Measurements from ENCODE around the gene REG3A. TPM values are rescaled to one million over a fixed set of nuclear protein-coding genes. Genes with fewer than 3 reads are reported as not detected.

The REG3A gene
- total RNA-seq, 1 experiment from 2014 or later, result not detected

DNA sequence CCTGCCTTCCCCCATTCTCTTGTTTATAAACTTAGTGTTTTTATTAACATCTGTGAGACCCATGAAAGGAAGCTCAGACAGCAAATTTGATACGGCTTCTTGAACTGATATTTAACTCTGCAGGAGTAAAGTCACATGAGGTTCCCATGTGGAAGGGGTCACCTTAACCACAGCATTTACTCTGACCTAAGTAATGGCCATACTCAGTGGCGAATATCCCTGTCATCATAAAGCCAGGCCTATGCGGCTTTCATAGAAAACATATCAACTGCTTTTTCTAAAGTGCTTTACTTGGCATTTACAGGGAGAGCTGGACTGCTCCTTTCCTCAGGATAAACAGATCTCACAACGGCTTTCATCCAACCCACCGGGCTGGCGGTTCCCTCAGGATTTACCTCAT is 30.3 kb downstream of the REG3A start:
- H2BK5ac ChIP-seq (ENCODE audit: insufficient read length, low read length), result no peak overlapping the region
- no peaks in the 10 kb centered on the region for H3K36me3 Mint-ChIP-seq (ENCODE audit: insufficient read depth in 1 of 3, low read depth in 3 of 3)
- no peak overlapping the region for H2BK120ac ChIP-seq (ENCODE audit: low read depth, low read length, poor library complexity, severe bottlenecking)
- no peak for DNase-seq
- no peak overlapping the region for H4K5ac ChIP-seq (ENCODE audit: insufficient read length, low read depth, low read length)
- no peak overlapping the region for H3K56ac ChIP-seq (ENCODE audit: insufficient read length, low read depth, low read length)
- H3K14ac ChIP-seq (ENCODE audit: insufficient read depth, low read length), result no peak overlapping the region
- no peak overlapping the region for H2AFZ ChIP-seq (ENCODE audit: low read length)
- H2BK20ac ChIP-seq (ENCODE audit: low read depth, low read length, poor library complexity, severe bottlenecking), result no peak overlapping the region
- no peaks in the 10 kb centered on the region for H3K27me3 Mint-ChIP-seq (ENCODE audit: low read depth)
- no peak overlapping the region for H3K23ac ChIP-seq (ENCODE audit: insufficient read length, low read depth, low read length)
- H2BK12ac ChIP-seq (ENCODE audit: insufficient read length, low read depth, low read length), result no peak overlapping the region
- no peak overlapping the region for H3T11ph ChIP-seq (ENCODE audit: low read length)
- H3K4me2 ChIP-seq (ENCODE audit: insufficient read depth, insufficient read length, low read length), result no peak overlapping the region
- no peak overlapping the region for H3K27ac ChIP-seq (ENCODE audit: insufficient read length, low read depth, low read length)
- H3K79me2 ChIP-seq (ENCODE audit: insufficient read depth, low read length), result no peaks in the 10 kb centered on the region
- no peak overlapping the region for H3K4ac ChIP-seq (ENCODE audit: low read depth, low read length)
- no CpG with 5 or more reads among the region's 6 CpGs for WGBS (ENCODE audit: extremely low coverage, insufficient read length, low lambda C conversion rate)
- no peak overlapping the region for H4K91ac ChIP-seq (ENCODE audit: insufficient read length, low read depth, low read length)
- no peaks in the 10 kb centered on the region for H3K4me1 ChIP-seq (ENCODE audit: insufficient read depth, low read length)
- TF ChIP-seq, protein P1, sequence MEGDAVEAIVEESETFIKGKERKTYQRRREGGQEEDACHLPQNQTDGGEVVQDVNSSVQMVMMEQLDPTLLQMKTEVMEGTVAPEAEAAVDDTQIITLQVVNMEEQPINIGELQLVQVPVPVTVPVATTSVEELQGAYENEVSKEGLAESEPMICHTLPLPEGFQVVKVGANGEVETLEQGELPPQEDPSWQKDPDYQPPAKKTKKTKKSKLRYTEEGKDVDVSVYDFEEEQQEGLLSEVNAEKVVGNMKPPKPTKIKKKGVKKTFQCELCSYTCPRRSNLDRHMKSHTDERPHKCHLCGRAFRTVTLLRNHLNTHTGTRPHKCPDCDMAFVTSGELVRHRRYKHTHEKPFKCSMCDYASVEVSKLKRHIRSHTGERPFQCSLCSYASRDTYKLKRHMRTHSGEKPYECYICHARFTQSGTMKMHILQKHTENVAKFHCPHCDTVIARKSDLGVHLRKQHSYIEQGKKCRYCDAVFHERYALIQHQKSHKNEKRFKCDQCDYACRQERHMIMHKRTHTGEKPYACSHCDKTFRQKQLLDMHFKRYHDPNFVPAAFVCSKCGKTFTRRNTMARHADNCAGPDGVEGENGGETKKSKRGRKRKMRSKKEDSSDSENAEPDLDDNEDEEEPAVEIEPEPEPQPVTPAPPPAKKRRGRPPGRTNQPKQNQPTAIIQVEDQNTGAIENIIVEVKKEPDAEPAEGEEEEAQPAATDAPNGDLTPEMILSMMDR (conservative IDR thresholded peaks at IDR 0.05), result no peak
- no peaks in the 10 kb centered on the region for H3K9me3 Mint-ChIP-seq
- no peaks in the 10 kb centered on the region for H4K20me1 ChIP-seq (ENCODE audit: control insufficient read depth, insufficient read depth, insufficient read length)
- H4K8ac ChIP-seq (replicated peaks; ENCODE audit: insufficient read length, low read depth, low read length), result no peak overlapping the region
- no peaks in the 10 kb centered on the region for H3K9me3 ChIP-seq (ENCODE audit: control insufficient read depth, low read depth, low read length)
- H3K9ac ChIP-seq (ENCODE audit: extremely low read depth, insufficient read length, low read length), result no peak overlapping the region
- no peaks in the 10 kb centered on the region for H3K23me2 ChIP-seq (ENCODE audit: insufficient read length, low read depth, low read length, poor library complexity, severe bottlenecking)
- H3K18ac ChIP-seq (ENCODE audit: insufficient read length, low read depth, low read length), result no peak overlapping the region
- no peaks in the 10 kb centered on the region for H3K79me1 ChIP-seq (ENCODE audit: insufficient read depth, low read depth, low read length, poor library complexity, severe bottlenecking)
- H2AK5ac ChIP-seq (ENCODE audit: insufficient read length, low read length), result no peak overlapping the region
- peaks cover 5% of the 10 kb centered on the region in 2 experiments; a peak in 1 of 4 replicates for H3K4me1 Mint-ChIP-seq
- no peaks in the 10 kb centered on the region for H3K27me3 ChIP-seq (ENCODE audit: insufficient read depth, low read length)
- no peak overlapping the region for H3K27ac Mint-ChIP-seq
- H3K4me3 Mint-ChIP-seq, result no peak overlapping the region
- no peak overlapping the region for H2BK15ac ChIP-seq (ENCODE audit: low read depth, low read length)

Measured in H9 (cell line).